GM19328 (cell line): ENCODE results near the gene KRT36.

Experiments used
- ATAC-seq: cut with Tn5 transposase; IDR thresholded peaks from one replicate; pipeline ENCODE4 v1.9.1; 2021; ENCODE audit warnings: mild to moderate bottlenecking, moderate library complexity; ENCODE audit not compliant: unreplicated experiment

Gene KRT36

DNA sequence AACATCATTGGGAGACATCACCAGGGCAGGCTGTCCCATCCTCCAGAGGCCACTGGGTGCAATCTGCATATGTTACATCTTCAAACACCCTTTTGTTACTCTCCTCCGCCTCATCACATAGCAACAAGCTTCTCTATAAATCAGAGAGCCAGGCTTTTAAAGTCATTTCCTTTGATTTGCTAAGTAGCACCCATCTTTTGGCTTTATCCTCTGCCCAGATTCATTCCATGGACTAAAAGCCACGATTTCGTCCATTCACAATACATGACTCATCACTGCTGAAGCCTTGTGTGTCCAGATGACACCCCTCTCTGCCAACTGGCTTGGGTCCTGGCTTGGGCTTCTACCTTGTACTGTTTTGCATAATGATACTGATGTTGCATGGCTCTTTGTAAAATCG lies 47.0 kb downstream of the KRT36 start:
- ATAC-seq = no peak

DNA sequence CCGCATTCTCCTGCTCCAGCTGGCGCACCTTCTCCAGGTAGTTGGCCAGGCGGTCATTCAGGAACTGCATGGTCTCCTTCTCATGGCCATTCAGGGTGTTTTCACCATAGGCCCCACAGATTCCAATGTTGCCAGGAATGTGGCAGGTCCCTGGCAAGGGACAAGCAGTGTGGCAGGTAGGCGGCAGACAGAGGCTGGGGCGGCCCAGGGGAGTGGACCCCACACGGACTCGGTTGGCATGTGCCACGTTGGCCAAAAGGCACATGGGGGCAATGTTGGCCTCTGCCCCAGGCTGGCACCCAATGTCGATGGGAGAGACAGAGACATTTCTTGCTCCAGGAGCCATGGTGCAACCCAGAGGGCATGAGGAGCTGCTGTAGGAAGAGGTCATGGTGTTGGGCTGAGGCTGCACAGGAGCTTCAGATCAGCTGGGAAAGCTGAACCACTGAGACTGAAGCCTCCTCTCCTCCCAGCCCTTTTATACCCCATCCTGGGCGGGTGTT lies 49.1 kb downstream of the KRT36 start, which contains the start of gene KRT38:
Gene KRT38 (minus strand): TSS at position 453 of the 503 bp plus-strand sequence. CDS start 62 bp downstream, at position 391.
- no peak for ATAC-seq

DNA sequence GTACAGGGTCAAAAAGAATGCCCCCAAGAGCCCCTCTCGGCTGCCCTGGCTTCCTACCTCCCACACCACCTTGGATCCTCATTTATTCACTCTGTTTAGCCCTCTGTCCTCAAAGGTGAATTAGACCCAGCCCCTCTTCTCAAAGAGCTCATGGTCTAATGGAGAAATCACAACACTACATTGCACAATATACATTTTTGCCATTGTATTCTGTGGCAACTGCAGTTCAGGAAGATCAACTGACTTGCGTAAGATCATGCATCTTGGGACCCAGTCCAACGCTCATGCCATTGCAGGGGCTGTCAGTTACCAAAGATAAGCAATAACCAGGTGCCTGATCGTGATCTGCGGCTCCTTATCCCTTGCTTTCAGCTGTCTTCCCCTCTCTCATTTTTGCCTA lies 50.3 kb downstream of the KRT36 start:
- ATAC-seq = no peak

DNA sequence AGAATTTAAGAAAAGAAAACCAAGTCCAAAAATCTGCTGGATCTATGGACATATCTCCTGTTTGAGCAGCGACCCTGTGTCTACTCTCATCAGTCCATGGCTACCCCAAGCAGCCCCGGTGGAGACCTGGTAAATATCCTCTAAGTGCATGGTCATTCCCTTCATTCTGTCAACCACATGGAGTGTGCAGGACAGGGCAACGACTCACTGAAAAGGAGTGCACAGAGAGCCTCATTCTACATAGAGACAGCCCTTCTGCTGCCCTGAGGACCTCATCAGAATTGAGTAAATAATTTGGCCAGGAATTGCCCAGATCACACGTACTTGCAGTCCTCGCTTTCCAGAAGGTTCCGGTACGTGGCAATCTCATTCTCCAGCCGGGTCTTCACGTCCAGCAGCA lies 51.9 kb downstream of the KRT36 start:
- ATAC-seq = no peak

DNA sequence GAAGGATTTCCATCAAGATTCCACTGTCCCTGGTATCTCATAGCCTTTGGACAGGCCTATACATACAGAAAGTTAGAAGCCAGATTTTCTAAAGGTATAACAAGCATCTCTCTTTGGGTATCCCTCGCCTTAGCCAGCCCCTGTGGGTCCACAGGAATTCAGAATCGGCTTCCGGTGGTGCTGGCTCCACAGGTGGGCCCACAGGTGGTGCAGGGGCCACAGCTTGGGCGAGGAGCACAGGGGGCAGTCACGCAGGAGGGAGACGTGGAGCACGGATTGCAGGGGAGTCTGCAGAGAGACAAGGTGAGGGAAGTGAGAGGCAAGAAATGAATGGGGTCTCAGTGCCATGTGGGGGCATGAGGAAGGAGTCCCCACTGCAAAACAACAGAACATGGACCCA lies 52.5 kb downstream of the KRT36 start:
- no peak for ATAC-seq
